Mammary epithelial cell (primary cell): ENCODE measurements around the gene TTLL9.

Experiments
- EZH2 ChIP-seq: IDR thresholded peaks from 2 replicates; pipeline ENCODE4 v1.6.1; 2012; ENCODE audit warnings: low read length, inconsistent platforms, borderline replicate concordance
- TF ChIP-seq, protein P1 (sequence below), 2 donors: IDR thresholded peaks in 1 of 2; conservative IDR thresholded peaks in 1 of 2; 2 replicates each; pipeline ENCODE4 v1.5.1; 2011 to 2012; ENCODE audit warnings: inconsistent platforms in 2 of 2, low read length in 2 of 2, mild to moderate bottlenecking in 2 of 2, control low read depth in 1 of 2, low read depth in 1 of 2; ENCODE audit not compliant: insufficient read depth in 1 of 2; ENCODE audit errors: extremely low read depth in 1 of 2

GRCh38 chr20:31844737-31845299 lies 25.6 kb upstream of the TTLL9 start:
- TF ChIP-seq, protein P1, sequence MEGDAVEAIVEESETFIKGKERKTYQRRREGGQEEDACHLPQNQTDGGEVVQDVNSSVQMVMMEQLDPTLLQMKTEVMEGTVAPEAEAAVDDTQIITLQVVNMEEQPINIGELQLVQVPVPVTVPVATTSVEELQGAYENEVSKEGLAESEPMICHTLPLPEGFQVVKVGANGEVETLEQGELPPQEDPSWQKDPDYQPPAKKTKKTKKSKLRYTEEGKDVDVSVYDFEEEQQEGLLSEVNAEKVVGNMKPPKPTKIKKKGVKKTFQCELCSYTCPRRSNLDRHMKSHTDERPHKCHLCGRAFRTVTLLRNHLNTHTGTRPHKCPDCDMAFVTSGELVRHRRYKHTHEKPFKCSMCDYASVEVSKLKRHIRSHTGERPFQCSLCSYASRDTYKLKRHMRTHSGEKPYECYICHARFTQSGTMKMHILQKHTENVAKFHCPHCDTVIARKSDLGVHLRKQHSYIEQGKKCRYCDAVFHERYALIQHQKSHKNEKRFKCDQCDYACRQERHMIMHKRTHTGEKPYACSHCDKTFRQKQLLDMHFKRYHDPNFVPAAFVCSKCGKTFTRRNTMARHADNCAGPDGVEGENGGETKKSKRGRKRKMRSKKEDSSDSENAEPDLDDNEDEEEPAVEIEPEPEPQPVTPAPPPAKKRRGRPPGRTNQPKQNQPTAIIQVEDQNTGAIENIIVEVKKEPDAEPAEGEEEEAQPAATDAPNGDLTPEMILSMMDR (conservative IDR thresholded peaks at IDR 0.05 in 1 of 2, IDR thresholded peaks at IDR 0.05 in 1 of 2; ENCODE audit: extremely low read depth in 1 of 2, insufficient read depth in 1 of 2, low read depth in 1 of 2, low read length in 2 of 2): no peak
- TF ChIP-seq EZH2: no peak
